ENCODE data around the gene ADNP.
A peak's percentile ranks its signal among the peaks of the same experiment; 100 is the strongest.

Gene ADNP

DNA sequence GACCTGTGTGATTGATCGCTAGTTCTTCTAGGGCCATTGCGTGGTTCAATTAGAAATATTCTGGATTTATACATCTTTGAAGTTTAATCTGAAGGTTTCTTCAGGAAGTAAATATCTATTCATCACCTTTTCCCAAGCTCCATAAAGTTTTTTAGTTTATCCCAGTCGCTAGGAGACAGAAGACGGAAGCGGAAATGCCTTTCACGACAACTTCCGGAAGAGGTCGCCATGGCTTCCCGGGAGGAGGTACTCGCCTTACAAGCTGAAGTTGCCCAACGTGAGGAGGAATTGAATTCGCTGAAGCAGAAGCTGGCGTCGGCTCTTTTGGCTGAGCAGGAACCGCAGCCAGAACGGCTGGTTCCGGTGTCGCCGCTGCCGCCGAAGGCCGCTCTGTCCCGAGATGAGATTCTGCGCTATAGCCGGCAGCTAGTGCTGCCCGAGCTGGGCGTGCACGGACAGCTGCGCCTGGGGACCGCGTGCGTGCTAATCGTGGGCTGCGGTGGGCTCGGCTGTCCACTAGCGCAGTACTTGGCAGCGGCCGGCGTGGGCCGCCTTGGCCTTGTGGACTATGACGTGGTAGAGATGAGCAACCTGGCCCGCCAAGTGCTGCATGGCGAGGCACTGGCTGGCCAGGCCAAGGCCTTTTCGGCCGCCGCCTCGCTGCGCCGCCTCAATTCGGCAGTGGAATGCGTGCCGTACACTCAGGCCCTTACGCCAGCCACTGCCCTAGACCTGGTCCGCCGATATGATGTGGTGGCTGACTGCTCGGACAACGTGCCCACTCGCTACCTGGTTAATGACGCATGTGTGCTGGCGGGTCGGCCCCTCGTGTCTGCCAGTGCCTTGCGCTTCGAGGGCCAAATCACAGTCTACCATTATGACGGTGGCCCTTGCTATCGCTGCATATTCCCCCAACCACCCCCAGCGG, 27.6 kb upstream of the ADNP start, which contains the start of gene MOCS3:
MOCS3 (plus strand) TSS at position 204 of the 928 bp plus-strand sequence; CDS start at position 229, 25 bp downstream.
- Histone ChIP-seq H3K18ac (ENCODE audit: low read length) (no peak within 1 kb of the TSS), H3K4ac (ENCODE audit: low read depth, low read length) (peak within 1 kb of the TSS; percentile 92), H2BK15ac (replicated peaks; ENCODE audit: low read depth) (no peak within 1 kb of the TSS), H2BK5ac (ENCODE audit: low read length) (peak within 1 kb of the TSS; percentile 56), H3K4me3 (ENCODE audit: low read length) (peak within 1 kb of the TSS; percentile 97), H3K23ac (ENCODE audit: low read length) (peak within 1 kb of the TSS; percentile 30), H3K56ac (ENCODE audit: low read length) (peak within 1 kb of the TSS; percentile 95), H3K4me1 (ENCODE audit: control insufficient read depth, low read depth, low read length) (peaks cover 5% of the 10 kb centered on the region), H2BK120ac (ENCODE audit: low read depth, low read length) (no peak within 1 kb of the TSS), H3K36me3 (ENCODE audit: control insufficient read depth, insufficient read depth, low read length) (no peaks in the 10 kb centered on the region), H3K79me1 (ENCODE audit: low read length) (peaks cover 18% of the 10 kb centered on the region), H4K5ac (ENCODE audit: low read length) (no peak within 1 kb of the TSS), H4K8ac (ENCODE audit: low read depth, low read length) (no peak within 1 kb of the TSS), H3K79me2 (ENCODE audit: control insufficient read depth, insufficient read depth, low read length) (peaks cover 41% of the 10 kb centered on the region), H3K27ac (ENCODE audit: low read depth, low read length) (no peak within 1 kb of the TSS), H3K27me3 (ENCODE audit: insufficient read depth, low read length, poor library complexity) (no peaks in the 10 kb centered on the region), H2AK5ac (ENCODE audit: low read length) (no peak within 1 kb of the TSS), H3K4me2 (ENCODE audit: low read length) (peak within 1 kb of the TSS; percentile 94), H3K9ac (ENCODE audit: low read length) (peak within 1 kb of the TSS; percentile 83)
- no CpG with 5 or more reads among the region's 67 CpGs for WGBS (ENCODE audit: extremely low coverage, insufficient coverage, low lambda C conversion rate)
- peak; percentile 95 for DNase-seq

- Histone ChIP-seq H3K36me3 (ENCODE audit: control insufficient read depth, insufficient read depth, low read length) (no peaks in the 10 kb centered on the region), H3K27me3 (ENCODE audit: insufficient read depth, low read length, poor library complexity) (no peaks in the 10 kb centered on the region), H4K5ac (ENCODE audit: low read length) (no peak within 1 kb of the TSS), H3K79me2 (ENCODE audit: control insufficient read depth, insufficient read depth, low read length) (peaks cover 44% of the 10 kb centered on the region), H3K4me1 (ENCODE audit: control insufficient read depth, low read depth, low read length) (peaks cover 5% of the 10 kb centered on the region), H3K23ac (ENCODE audit: low read length) (peak within 1 kb of the TSS; percentile 30), H3K79me1 (ENCODE audit: low read length) (peaks cover 21% of the 10 kb centered on the region), H2AK5ac (ENCODE audit: low read length) (no peak within 1 kb of the TSS), H2BK120ac (ENCODE audit: low read depth, low read length) (no peak within 1 kb of the TSS), H3K18ac (ENCODE audit: low read length) (no peak within 1 kb of the TSS), H3K4me3 (ENCODE audit: low read length) (peak within 1 kb of the TSS; percentile 97), H3K4me2 (ENCODE audit: low read length) (peak within 1 kb of the TSS; percentile 94), H2BK15ac (replicated peaks; ENCODE audit: low read depth) (no peak within 1 kb of the TSS), H3K27ac (ENCODE audit: low read depth, low read length) (no peak within 1 kb of the TSS), H2BK5ac (ENCODE audit: low read length) (peak within 1 kb of the TSS; percentile 56), H3K4ac (ENCODE audit: low read depth, low read length) (peak within 1 kb of the TSS; percentile 92), H4K8ac (ENCODE audit: low read depth, low read length) (no peak within 1 kb of the TSS), H3K9ac (ENCODE audit: low read length) (peak within 1 kb of the TSS; percentile 83), H3K56ac (ENCODE audit: low read length) (peak within 1 kb of the TSS; percentile 95)
- WGBS (ENCODE audit: extremely low coverage, insufficient coverage, low lambda C conversion rate): no CpG with 5 or more reads among the region's 52 CpGs
- DNase-seq: peak; percentile 93
Measured at GRCh38 chr20:50957798-50958614, 26.8 kb upstream of the ADNP start, which contains the start of gene DPM1. Gene DPM1, minus strand, starts transcription at chr20:50958532. Its CDS starts 9 bp downstream, at chr20:50958523.

- Histone ChIP-seq H3K4ac (ENCODE audit: low read depth, low read length) (no peak overlapping the region), H2BK15ac (replicated peaks; ENCODE audit: low read depth) (no peak overlapping the region), H2BK120ac (ENCODE audit: low read depth, low read length) (no peak overlapping the region), H3K36me3 (ENCODE audit: control insufficient read depth, insufficient read depth, low read length) (no peaks in the 10 kb centered on the region), H3K56ac (ENCODE audit: low read length) (peak overlapping the region; percentile 66), H3K9ac (ENCODE audit: low read length) (peak overlapping the region; percentile 83), H3K27ac (ENCODE audit: low read depth, low read length) (no peak overlapping the region), H3K4me2 (ENCODE audit: low read length) (peak overlapping the region; percentile 75), H3K79me1 (ENCODE audit: low read length) (peaks cover 21% of the 10 kb centered on the region), H4K5ac (ENCODE audit: low read length) (no peak overlapping the region), H3K18ac (ENCODE audit: low read length) (no peak overlapping the region), H3K27me3 (ENCODE audit: insufficient read depth, low read length, poor library complexity) (no peaks in the 10 kb centered on the region), H3K23ac (ENCODE audit: low read length) (no peak overlapping the region), H3K4me3 (ENCODE audit: low read length) (peak overlapping the region; percentile 86), H2AK5ac (ENCODE audit: low read length) (no peak overlapping the region), H4K8ac (ENCODE audit: low read depth, low read length) (no peak overlapping the region), H3K4me1 (ENCODE audit: control insufficient read depth, low read depth, low read length) (peaks cover 5% of the 10 kb centered on the region), H2BK5ac (ENCODE audit: low read length) (no peak overlapping the region), H3K79me2 (ENCODE audit: control insufficient read depth, insufficient read depth, low read length) (peaks cover 44% of the 10 kb centered on the region)
- no peak for DNase-seq
- WGBS (ENCODE audit: extremely low coverage, insufficient coverage, low lambda C conversion rate): no CpG with 5 or more reads among the region's 7 CpGs
Measured at GRCh38 chr20:50957276-50957675, 26.0 kb upstream of the ADNP start.

- no peak overlapping the region for H3K4ac ChIP-seq (ENCODE audit: low read depth, low read length)
- peaks cover 9% of the 10 kb centered on the region for H3K79me1 ChIP-seq (ENCODE audit: low read length)
- H4K5ac ChIP-seq (ENCODE audit: low read length): no peak overlapping the region
- H3K27ac ChIP-seq (ENCODE audit: low read depth, low read length): no peak overlapping the region
- H3K27me3 ChIP-seq (ENCODE audit: insufficient read depth, low read length, poor library complexity): no peaks in the 10 kb centered on the region
- no peaks in the 10 kb centered on the region for H3K36me3 ChIP-seq (ENCODE audit: control insufficient read depth, insufficient read depth, low read length)
- no peak overlapping the region for H2BK5ac ChIP-seq (ENCODE audit: low read length)
- H3K23ac ChIP-seq (ENCODE audit: low read length): no peak overlapping the region
- no peak for DNase-seq
- H4K8ac ChIP-seq (ENCODE audit: low read depth, low read length): no peak overlapping the region
- peaks cover 32% of the 10 kb centered on the region for H3K79me2 ChIP-seq (ENCODE audit: control insufficient read depth, insufficient read depth, low read length)
- H3K4me2 ChIP-seq (ENCODE audit: low read length): no peak overlapping the region
- no peak overlapping the region for H3K18ac ChIP-seq (ENCODE audit: low read length)
- no peak overlapping the region for H3K9ac ChIP-seq (ENCODE audit: low read length)
- H2AK5ac ChIP-seq (ENCODE audit: low read length): no peak overlapping the region
- no peak overlapping the region for H3K4me3 ChIP-seq (ENCODE audit: low read length)
- H3K56ac ChIP-seq (ENCODE audit: low read length): no peak overlapping the region
- H2BK15ac ChIP-seq (replicated peaks; ENCODE audit: low read depth): no peak overlapping the region
- H3K4me1 ChIP-seq (ENCODE audit: control insufficient read depth, low read depth, low read length): peaks cover 3% of the 10 kb centered on the region
- no peak overlapping the region for H2BK120ac ChIP-seq (ENCODE audit: low read depth, low read length)
Measured at GRCh38 chr20:50953821-50954220, 22.6 kb upstream of the ADNP start.

DNA sequence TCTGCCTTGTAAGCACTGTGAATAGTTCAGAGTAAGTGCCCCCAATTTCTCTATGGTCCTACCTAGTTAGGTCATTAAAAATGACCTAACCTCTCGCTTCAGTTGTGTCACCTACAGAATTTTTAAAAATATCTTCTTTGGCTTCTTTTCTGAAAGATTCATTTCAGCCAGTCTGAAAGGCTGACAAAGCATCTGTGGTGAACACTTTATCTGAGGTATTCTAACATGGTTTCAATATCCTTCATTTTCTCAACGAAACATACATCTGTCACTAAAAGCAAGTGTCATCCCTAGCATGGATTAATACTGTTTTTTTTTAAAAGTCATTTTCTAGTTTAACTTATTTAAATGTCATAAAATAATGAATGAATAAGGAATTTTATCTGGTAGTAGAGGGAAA, 22.0 kb upstream of the ADNP start:
- H3K79me2 ChIP-seq (ENCODE audit: control insufficient read depth, insufficient read depth, low read length): peaks cover 31% of the 10 kb centered on the region
- no peaks in the 10 kb centered on the region for H3K36me3 ChIP-seq (ENCODE audit: control insufficient read depth, insufficient read depth, low read length)
- no peak overlapping the region for H3K4me3 ChIP-seq (ENCODE audit: low read length)

More for the DNA sequence above, 22.0 kb upstream of the ADNP start:
- peaks cover 9% of the 10 kb centered on the region for H3K79me1 ChIP-seq (ENCODE audit: low read length)
- H2BK5ac ChIP-seq (ENCODE audit: low read length): no peak overlapping the region
- no peak overlapping the region for H3K9ac ChIP-seq (ENCODE audit: low read length)
- H3K4ac ChIP-seq (ENCODE audit: low read depth, low read length): no peak overlapping the region
- H4K5ac ChIP-seq (ENCODE audit: low read length): no peak overlapping the region
- H3K4me2 ChIP-seq (ENCODE audit: low read length): no peak overlapping the region
- H3K23ac ChIP-seq (ENCODE audit: low read length): no peak overlapping the region
- no peak overlapping the region for H3K18ac ChIP-seq (ENCODE audit: low read length)
- H2BK120ac ChIP-seq (ENCODE audit: low read depth, low read length): no peak overlapping the region
- H3K56ac ChIP-seq (ENCODE audit: low read length): no peak overlapping the region
- WGBS (ENCODE audit: extremely low coverage, insufficient coverage, low lambda C conversion rate): no CpG with 5 or more reads among the region's 2 CpGs
- no peak overlapping the region for H2AK5ac ChIP-seq (ENCODE audit: low read length)
- no peaks in the 10 kb centered on the region for H3K27me3 ChIP-seq (ENCODE audit: insufficient read depth, low read length, poor library complexity)
- peaks cover 3% of the 10 kb centered on the region for H3K4me1 ChIP-seq (ENCODE audit: control insufficient read depth, low read depth, low read length)
- H3K27ac ChIP-seq (ENCODE audit: low read depth, low read length): no peak overlapping the region
- no peak for DNase-seq
- no peak overlapping the region for H4K8ac ChIP-seq (ENCODE audit: low read depth, low read length)
- H2BK15ac ChIP-seq (replicated peaks; ENCODE audit: low read depth): no peak overlapping the region

All from mesendoderm (in vitro differentiated cells).